SK-N-SH treated with all-trans-retinoic acid at 6 μM for 48 hours (cell line): ENCODE results near the gene SEMA5A.

Experiments
- ARNTL ChIP-seq: fragments of 450-650 bp; formaldehyde crosslinking; IDR thresholded peaks from 2 replicates; pipeline ENCODE4 v1.5.0; 2020; ENCODE audit warnings: low read depth, mild to moderate bottlenecking, moderate library complexity, borderline replicate concordance
- ISL1 ChIP-seq: fragments of 250-450 bp; sonication (Bioruptor Pico); IDR thresholded peaks from 2 replicates; pipeline ENCODE4 v2.1.2; 2022; ENCODE audit warnings: mild to moderate bottlenecking, moderate library complexity
- TOX ChIP-seq: fragments of 250-450 bp; sonication (Bioruptor Pico); IDR thresholded peaks from 2 replicates; pipeline ENCODE4 v1.8.0; 2021; ENCODE audit warnings: mild to moderate bottlenecking, moderate library complexity, borderline replicate concordance
- ZC3H10 ChIP-seq: fragments of 250-450 bp; sonication (Bioruptor Pico); IDR thresholded peaks from 2 replicates; pipeline ENCODE4 v1.5.1; 2021; ENCODE audit warnings: mild to moderate bottlenecking, moderate library complexity
- ZFP3 ChIP-seq: fragments of 250-450 bp; sonication (Bioruptor Pico); IDR thresholded peaks from 2 replicates; pipeline ENCODE4 v1.5.0; 2020; ENCODE audit warnings: mild to moderate bottlenecking, moderate library complexity
- ZNF8 ChIP-seq: fragments of 450-650 bp; formaldehyde crosslinking; IDR thresholded peaks from 2 replicates; pipeline ENCODE4 v1.5.0; 2020; ENCODE audit warnings: mild to moderate bottlenecking, moderate library complexity
- TF ChIP-seq, protein P1 (sequence below): fragments of 250-450 bp; sonication (Bioruptor Pico); IDR thresholded peaks from 2 replicates; pipeline ENCODE4 v1.8.0; 2020; ENCODE audit warnings: mild to moderate bottlenecking, moderate library complexity, borderline replicate concordance
- TF ChIP-seq, protein P2 (sequence below): fragments of 250-450 bp; sonication (Bioruptor Pico); IDR thresholded peaks from 2 replicates; pipeline ENCODE4 v1.5.1; 2020; ENCODE audit warnings: low read depth, mild to moderate bottlenecking, moderate library complexity
- TF ChIP-seq, protein P3 (sequence below): fragments of 250-450 bp; sonication (Bioruptor Pico); IDR thresholded peaks from 2 replicates; pipeline ENCODE4 v1.8.0; 2021; ENCODE audit warnings: low read depth, mild to moderate bottlenecking, moderate library complexity, borderline replicate concordance

DNA sequence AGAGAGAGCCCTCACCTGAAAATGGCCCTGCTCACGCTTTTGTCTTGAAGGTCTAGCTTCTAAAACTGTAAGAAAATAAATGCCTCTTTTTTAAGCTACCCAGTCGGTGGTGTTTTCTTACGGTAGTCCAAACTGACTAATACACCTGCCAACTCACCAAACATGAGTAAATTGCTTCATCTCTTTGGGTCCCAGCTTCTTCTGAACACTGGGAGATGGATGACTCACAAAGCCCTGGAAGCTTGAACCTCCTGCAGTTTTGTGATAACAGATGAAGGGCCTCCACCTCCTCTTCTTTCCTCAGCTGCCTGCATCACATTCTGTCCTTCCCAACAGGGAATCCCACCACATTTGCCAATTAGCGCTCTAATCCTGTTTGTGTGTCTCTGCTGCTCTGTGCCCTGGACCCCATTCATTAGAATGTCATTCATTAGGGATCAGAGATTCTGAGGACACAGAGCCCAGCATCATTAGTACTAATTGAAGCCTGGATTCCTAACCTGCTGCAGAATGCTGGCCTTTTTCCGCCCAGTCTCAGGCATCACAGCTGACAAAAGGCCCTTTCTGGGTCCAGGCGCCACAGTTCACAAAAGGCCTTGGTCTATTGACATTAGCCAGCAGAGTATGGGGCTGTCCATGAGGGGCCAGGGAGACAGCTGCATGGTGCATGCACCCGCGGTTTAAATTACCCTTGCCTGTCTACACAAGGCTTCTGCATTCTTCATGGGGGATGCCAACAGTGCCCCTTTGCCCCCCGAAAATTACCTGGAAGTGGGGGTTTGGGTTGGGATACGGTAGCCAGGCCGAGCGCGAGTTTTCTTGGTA is 349.3 kb downstream of the SEMA5A start:
- TF ChIP-seq, protein P1, sequence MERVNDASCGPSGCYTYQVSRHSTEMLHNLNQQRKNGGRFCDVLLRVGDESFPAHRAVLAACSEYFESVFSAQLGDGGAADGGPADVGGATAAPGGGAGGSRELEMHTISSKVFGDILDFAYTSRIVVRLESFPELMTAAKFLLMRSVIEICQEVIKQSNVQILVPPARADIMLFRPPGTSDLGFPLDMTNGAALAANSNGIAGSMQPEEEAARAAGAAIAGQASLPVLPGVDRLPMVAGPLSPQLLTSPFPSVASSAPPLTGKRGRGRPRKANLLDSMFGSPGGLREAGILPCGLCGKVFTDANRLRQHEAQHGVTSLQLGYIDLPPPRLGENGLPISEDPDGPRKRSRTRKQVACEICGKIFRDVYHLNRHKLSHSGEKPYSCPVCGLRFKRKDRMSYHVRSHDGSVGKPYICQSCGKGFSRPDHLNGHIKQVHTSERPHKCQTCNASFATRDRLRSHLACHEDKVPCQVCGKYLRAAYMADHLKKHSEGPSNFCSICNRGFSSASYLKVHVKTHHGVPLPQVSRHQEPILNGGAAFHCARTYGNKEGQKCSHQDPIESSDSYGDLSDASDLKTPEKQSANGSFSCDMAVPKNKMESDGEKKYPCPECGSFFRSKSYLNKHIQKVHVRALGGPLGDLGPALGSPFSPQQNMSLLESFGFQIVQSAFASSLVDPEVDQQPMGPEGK (CRISPR knock-in tag), result no peak
- TF ChIP-seq, protein P2, sequence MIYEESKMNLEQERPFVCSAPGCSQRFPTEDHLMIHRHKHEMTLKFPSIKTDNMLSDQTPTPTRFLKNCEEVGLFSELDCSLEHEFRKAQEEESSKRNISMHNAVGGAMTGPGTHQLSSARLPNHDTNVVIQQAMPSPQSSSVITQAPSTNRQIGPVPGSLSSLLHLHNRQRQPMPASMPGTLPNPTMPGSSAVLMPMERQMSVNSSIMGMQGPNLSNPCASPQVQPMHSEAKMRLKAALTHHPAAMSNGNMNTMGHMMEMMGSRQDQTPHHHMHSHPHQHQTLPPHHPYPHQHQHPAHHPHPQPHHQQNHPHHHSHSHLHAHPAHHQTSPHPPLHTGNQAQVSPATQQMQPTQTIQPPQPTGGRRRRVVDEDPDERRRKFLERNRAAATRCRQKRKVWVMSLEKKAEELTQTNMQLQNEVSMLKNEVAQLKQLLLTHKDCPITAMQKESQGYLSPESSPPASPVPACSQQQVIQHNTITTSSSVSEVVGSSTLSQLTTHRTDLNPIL (CRISPR knock-in tag), result no peak
- TF ChIP-seq ARNTL (CRISPR knock-in tag) (no peak), ZC3H10 (no peak), ISL1 (CRISPR knock-in tag) (no peak), ZNF8 (CRISPR knock-in tag) (no peak), ZFP3 (CRISPR knock-in tag) (no peak), TOX (CRISPR knock-in tag) (no peak)
- TF ChIP-seq, protein P3, sequence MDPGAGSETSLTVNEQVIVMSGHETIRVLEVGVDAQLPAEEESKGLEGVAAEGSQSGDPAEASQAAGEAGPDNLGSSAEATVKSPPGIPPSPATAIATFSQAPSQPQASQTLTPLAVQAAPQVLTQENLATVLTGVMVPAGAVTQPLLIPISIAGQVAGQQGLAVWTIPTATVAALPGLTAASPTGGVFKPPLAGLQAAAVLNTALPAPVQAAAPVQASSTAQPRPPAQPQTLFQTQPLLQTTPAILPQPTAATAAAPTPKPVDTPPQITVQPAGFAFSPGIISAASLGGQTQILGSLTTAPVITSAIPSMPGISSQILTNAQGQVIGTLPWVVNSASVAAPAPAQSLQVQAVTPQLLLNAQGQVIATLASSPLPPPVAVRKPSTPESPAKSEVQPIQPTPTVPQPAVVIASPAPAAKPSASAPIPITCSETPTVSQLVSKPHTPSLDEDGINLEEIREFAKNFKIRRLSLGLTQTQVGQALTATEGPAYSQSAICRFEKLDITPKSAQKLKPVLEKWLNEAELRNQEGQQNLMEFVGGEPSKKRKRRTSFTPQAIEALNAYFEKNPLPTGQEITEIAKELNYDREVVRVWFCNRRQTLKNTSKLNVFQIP, result no peak
